NT2/D1 (cell line): ENCODE measurements around the gene RHOT2.

Experiments used
- SUZ12 ChIP-seq: IDR thresholded peaks from 2 replicates; pipeline ENCODE4 v1.6.1; 2011; ENCODE audit not compliant: insufficient read length, insufficient read depth; ENCODE audit errors: extremely low read depth
- ZNF274 ChIP-seq: IDR thresholded peaks from 2 replicates; pipeline ENCODE4 v1.6.1; 2011; ENCODE audit warnings: mild to moderate bottlenecking, low read depth, low read length

GRCh38 chr16:683396-684070 is 15.6 kb downstream of the RHOT2 start:
- no peak for TF ChIP-seq SUZ12
- TF ChIP-seq ZNF274, result no peak
